Nephron (organoid): Measurements from ENCODE around the gene VEGFC.

ENCODE experiments used
- H3K27ac Mint-ChIP-seq, 3 experiments: 2 replicates each; pipeline ENCODE4 v1.8.0; 2020; ENCODE audit warnings: mixed read lengths in 3 of 3, mild to moderate bottlenecking in 2 of 3, moderate library complexity in 1 of 3
- H3K27me3 Mint-ChIP-seq: 2 replicates; pipeline ENCODE4 v1.8.0; 2021; ENCODE audit warnings: low read depth, mild to moderate bottlenecking, moderate library complexity, mixed read lengths
- H3K36me3 Mint-ChIP-seq: 2 replicates; pipeline ENCODE4 v1.8.0; 2020; ENCODE audit warnings: low read depth, mixed read lengths
- H3K4me1 Mint-ChIP-seq: 2 replicates; pipeline ENCODE4 v1.8.0; 2020; ENCODE audit warnings: mixed read lengths
- H3K4me3 Mint-ChIP-seq, 3 experiments: 2 replicates each; pipeline ENCODE4 v1.8.0; 2020; ENCODE audit warnings: mild to moderate bottlenecking in 3 of 3, mixed read lengths in 3 of 3, moderate library complexity in 2 of 3
- H3K9me3 Mint-ChIP-seq: 2 replicates; pipeline ENCODE4 v1.8.0; 2020; ENCODE audit warnings: mixed read lengths
- CTCF ChIP-seq, 3 experiments: fragments of 200-600 bp; sonication (generic); IDR thresholded peaks; one replicate each; pipeline ENCODE4 v1.5.0; 2021; ENCODE audit warnings: antibody characterized with exemption in 3 of 3; ENCODE audit not compliant: unreplicated experiment in 3 of 3

VEGFC gene

DNA sequence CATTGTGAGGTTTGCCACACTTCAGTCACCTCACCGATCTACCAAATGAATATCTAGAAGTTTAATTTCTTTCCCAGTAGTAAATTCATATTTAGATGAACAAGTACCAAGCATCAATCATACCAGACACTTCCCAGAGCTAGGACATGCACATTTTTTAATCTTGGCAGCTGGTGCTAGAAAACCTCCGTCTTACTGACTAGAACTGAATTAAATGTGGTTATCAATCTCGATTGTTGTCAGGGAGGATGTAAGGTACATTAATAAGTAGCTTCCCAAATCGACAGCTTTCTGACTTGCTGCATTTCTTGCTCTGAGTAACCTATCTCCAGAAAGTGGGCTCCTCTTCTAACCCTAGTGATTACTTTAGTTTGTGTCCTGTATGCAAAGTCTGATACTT is 34.4 kb downstream of the VEGFC start:
- Mint-ChIP-seq H3K9me3 (no peaks in the 10 kb centered on the region), H3K27me3 (no peaks in the 10 kb centered on the region), H3K27ac (no peak overlapping the region), H3K4me1 (peaks cover 17% of the 10 kb centered on the region), H3K36me3 (no peaks in the 10 kb centered on the region), H3K4me3 (no peak overlapping the region)
- TF ChIP-seq CTCF (IDR thresholded peaks at IDR 0.05; ENCODE audit: unreplicated experiment in 3 of 3) = no peak

DNA sequence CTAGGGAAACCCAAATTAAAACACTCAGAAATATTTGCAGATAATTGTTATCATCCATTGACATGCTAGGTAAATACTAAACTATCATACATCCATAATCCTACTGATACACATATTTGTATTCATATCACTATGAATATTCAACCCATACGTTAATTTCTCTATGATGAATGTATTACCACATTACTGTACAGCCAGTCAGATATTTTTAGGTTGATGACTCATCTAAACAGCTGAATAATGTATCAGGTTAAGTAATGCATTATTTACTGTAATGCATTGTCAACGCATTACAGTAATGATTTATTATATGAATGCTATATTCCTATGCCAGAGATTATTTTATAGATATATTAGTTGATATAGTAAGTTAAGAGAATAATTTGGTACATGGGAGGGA is 37.1 kb downstream of the VEGFC start:
- H3K9me3 Mint-ChIP-seq = no peaks in the 10 kb centered on the region
- peaks cover 10% of the 10 kb centered on the region for H3K4me1 Mint-ChIP-seq
- H3K27ac Mint-ChIP-seq = no peak overlapping the region
- TF ChIP-seq CTCF (IDR thresholded peaks at IDR 0.05; ENCODE audit: unreplicated experiment in 3 of 3) = no peak
- no peaks in the 10 kb centered on the region for H3K27me3 Mint-ChIP-seq
- no peak overlapping the region for H3K4me3 Mint-ChIP-seq
- no peaks in the 10 kb centered on the region for H3K36me3 Mint-ChIP-seq

DNA sequence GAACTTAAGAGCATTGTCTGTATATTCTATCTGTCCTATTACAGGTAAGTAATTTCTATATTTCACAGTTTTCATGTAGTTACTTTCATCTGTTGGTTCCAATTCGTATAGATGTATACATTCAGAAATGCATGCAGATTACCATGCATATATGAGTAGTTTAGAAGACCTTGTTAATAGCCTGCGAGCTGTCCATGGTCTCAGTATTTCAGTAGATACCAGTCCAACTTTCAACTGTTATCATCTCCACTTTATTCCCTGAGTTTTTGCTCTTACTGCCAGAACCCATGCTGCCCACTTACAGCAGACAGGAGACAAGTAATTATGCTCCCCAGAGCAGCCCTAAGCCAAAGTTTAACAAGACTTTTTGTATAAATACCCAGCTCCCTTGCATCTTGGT is 37.7 kb downstream of the VEGFC start:
- Mint-ChIP-seq H3K9me3 (no peaks in the 10 kb centered on the region), H3K4me3 (no peak overlapping the region), H3K4me1 (peaks cover 10% of the 10 kb centered on the region), H3K27ac (no peak overlapping the region), H3K36me3 (no peaks in the 10 kb centered on the region), H3K27me3 (no peaks in the 10 kb centered on the region)
- no peak for TF ChIP-seq CTCF (IDR thresholded peaks at IDR 0.05; ENCODE audit: unreplicated experiment in 3 of 3)

DNA sequence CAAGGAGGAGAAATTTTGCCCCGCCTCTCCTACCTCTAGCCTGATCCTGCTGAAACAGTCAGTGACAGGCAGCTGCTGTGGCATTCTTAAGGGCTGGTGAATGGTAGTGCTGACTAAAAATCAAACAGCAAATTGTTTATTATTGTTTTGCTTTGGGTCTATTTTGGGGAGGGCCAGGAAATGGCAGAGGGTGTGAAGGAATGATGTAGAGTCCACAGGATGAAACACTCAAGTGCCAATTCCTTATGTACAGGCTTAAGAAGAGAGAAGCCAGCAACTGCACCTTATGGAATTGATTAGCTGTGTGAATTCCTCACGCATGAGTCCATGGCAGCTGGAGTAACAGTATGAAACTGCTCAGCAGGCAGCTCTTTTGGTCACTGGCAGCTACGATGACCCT is 39.7 kb downstream of the VEGFC start:
- no peak for TF ChIP-seq CTCF (IDR thresholded peaks at IDR 0.05; ENCODE audit: unreplicated experiment in 3 of 3)
- Mint-ChIP-seq H3K9me3 (no peaks in the 10 kb centered on the region), H3K36me3 (no peaks in the 10 kb centered on the region), H3K27ac (no peak overlapping the region), H3K4me1 (peaks cover 10% of the 10 kb centered on the region), H3K4me3 (no peak overlapping the region), H3K27me3 (no peaks in the 10 kb centered on the region)

DNA sequence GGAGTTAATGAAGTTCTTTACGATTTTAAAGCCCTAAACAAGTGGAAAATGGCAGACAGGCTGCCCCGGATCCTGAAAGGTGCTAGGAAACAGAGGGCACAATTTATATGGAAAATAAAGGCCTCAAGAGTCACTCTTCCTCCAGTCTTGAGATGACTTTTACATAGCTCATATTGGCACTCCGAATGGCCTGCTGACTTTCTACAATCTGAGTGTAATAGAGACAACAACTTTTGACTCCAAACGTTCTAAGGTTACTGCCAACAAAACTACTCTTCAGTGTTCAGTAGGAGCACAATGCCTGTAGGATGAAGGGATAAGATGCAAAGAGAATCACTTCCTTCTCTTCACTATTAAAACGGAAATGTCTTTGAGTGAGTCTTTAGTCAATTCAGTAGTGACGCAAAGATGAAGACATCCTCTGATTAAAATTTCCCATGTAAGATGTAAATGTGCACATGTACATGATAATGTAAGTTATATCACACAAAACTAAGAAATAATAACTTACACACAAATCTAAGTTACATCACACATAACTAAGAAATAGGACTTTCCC is 40.5 kb downstream of the VEGFC start:
- Mint-ChIP-seq H3K4me1 (peaks cover 10% of the 10 kb centered on the region), H3K27me3 (no peaks in the 10 kb centered on the region), H3K4me3 (no peak overlapping the region), H3K36me3 (no peaks in the 10 kb centered on the region), H3K9me3 (no peaks in the 10 kb centered on the region), H3K27ac (no peak overlapping the region)
- no peak for TF ChIP-seq CTCF (IDR thresholded peaks at IDR 0.05; ENCODE audit: unreplicated experiment in 3 of 3)

GRCh38 chr4:176751061-176751460 is 41.7 kb downstream of the VEGFC start:
- no peak for TF ChIP-seq CTCF (IDR thresholded peaks at IDR 0.05; ENCODE audit: unreplicated experiment in 3 of 3)
- Mint-ChIP-seq H3K27ac (no peak overlapping the region), H3K4me1 (peaks cover 10% of the 10 kb centered on the region), H3K4me3 (no peak overlapping the region), H3K36me3 (no peaks in the 10 kb centered on the region), H3K27me3 (no peaks in the 10 kb centered on the region), H3K9me3 (no peaks in the 10 kb centered on the region)
